Panc1 (cell line): ENCODE measurements around the gene TMEM92. TPM values are rescaled to one million over a fixed set of nuclear protein-coding genes. Genes with fewer than 3 reads are reported as not detected.

Experiments
- ATAC-seq: fragments of 200-7000 bp; cut with Tn5 transposase; 2 replicates; pipeline ENCODE4 v1.9.1; 2020; ENCODE audit warnings: mild to moderate bottlenecking, moderate library complexity
- BruUV-seq: library from RNA; stranded (reverse); fragments of 400-500 nt; replicated peaks from 2 replicates; lab custom pipeline; 2021; lab: Mats Ljungman, UMichigan
- CTCF ChIA-PET: fragments of 300-600 bp; sonication (Branson Sonifier 250); formaldehyde crosslinking; loops from one replicate; lab custom pipeline; 2022; ENCODE audit warnings: antibody characterized with exemption; lab: Charles Lee
- POLR2A ChIA-PET: fragments of 300-600 bp; sonication (Branson Sonifier 250); formaldehyde crosslinking; loops from one replicate; lab custom pipeline; 2022; ENCODE audit warnings: antibody characterized with exemption; lab: Charles Lee
- DNase-seq: peaks from one replicate; pipeline ENCODE4 v3.0.0-alpha.2; 2010; ENCODE audit warnings: low read depth, low spot score
- H3K27ac ChIP-seq: 2 replicates; pipeline ENCODE4 v1.5.1; 2011; ENCODE audit warnings: mild to moderate bottlenecking, low read length, inconsistent platforms
- H3K27me3 ChIP-seq: fragments of 200-500 bp; sonication (Bioruptor generic); 2 replicates; pipeline ENCODE4 v1.6.0; 2014; ENCODE audit warnings: low read length, inconsistent platforms; ENCODE audit not compliant: control insufficient read depth, insufficient read depth
- H3K36me3 ChIP-seq: fragments of 200-500 bp; sonication (Bioruptor generic); 2 replicates; pipeline ENCODE4 v1.5.1; 2014; ENCODE audit warnings: inconsistent platforms, mild to moderate bottlenecking, low read length, moderate library complexity; ENCODE audit not compliant: control insufficient read depth, insufficient read depth
- H3K4me1 ChIP-seq: 2 replicates; pipeline ENCODE4 v1.5.1; 2011; ENCODE audit warnings: inconsistent platforms, mild to moderate bottlenecking, low read length, moderate library complexity; ENCODE audit not compliant: control insufficient read depth, insufficient read depth
- H3K4me3 ChIP-seq, 2 experiments: 2 replicates each; pipeline ENCODE4 v1.5.1; 2011 to 2012; ENCODE audit warnings: low read depth in 2 of 2, low read length in 2 of 2, mild to moderate bottlenecking in 2 of 2, inconsistent platforms in 1 of 2, moderate library complexity in 1 of 2
- H3K9me3 ChIP-seq: fragments of 200-500 bp; sonication (Bioruptor generic); 2 replicates; pipeline ENCODE4 v1.5.1; 2014; ENCODE audit warnings: low read depth, mild to moderate bottlenecking, inconsistent platforms, low read length, moderate library complexity; ENCODE audit not compliant: control insufficient read depth, insufficient read depth
- CTCF ChIP-seq: fragments of 450-650 bp; IDR thresholded peaks from 2 replicates; pipeline ENCODE4 v1.5.1; 2017; ENCODE audit warnings: mild to moderate bottlenecking
- POLR2AphosphoS5 ChIP-seq: IDR thresholded peaks from 2 replicates; pipeline ENCODE4 v1.6.1; 2012; ENCODE audit warnings: mild to moderate bottlenecking, low read depth, low read length, moderate library complexity
- REST ChIP-seq, 2 experiments: IDR thresholded peaks; 2 replicates each; pipeline ENCODE4 v1.6.1; 2011 to 2012; ENCODE audit warnings: low read depth in 2 of 2, control low read depth in 1 of 2, low read length in 1 of 2, mild to moderate bottlenecking in 1 of 2, moderate library complexity in 1 of 2; ENCODE audit not compliant: insufficient read depth in 1 of 2
- SIN3A ChIP-seq: IDR thresholded peaks from 2 replicates; pipeline ENCODE4 v1.6.1; 2012; ENCODE audit warnings: low read depth, mild to moderate bottlenecking, low read length, moderate library complexity, borderline replicate concordance; ENCODE audit not compliant: insufficient read depth
- TCF7L2 ChIP-seq: IDR thresholded peaks from 2 replicates; pipeline ENCODE4 v1.6.1; 2011; ENCODE audit warnings: mild to moderate bottlenecking, low read depth, low read length, inconsistent platforms
- in situ Hi-C: cut with HindIII; loops from 2 replicates; pipeline ENCODE4 v1.10.0; 2016; ENCODE audit warnings: low sequenced_read_pairs, low pct_unique_long_range_greater_than_20kb
- intact Hi-C: fragments of 100-400 bp; cut with micrococcal nuclease; formaldehyde crosslinking; loops from one replicate; pipeline ENCODE4 v1.10.0; 2022; ENCODE audit not compliant: unreplicated experiment
- total RNA-seq: library from RNA; stranded (reverse); gene quantifications from one replicate; pipeline ENCODE4 v1.2.1, GENCODE V29; 2021; ENCODE audit not compliant: unreplicated experiment

TMEM92 gene
- total RNA-seq, 1 experiment from 2014 or later = 0.54 TPM

GRCh38 chr17:50264263-50265113, 9.8 kb upstream of the TMEM92 start:
- CTCF ChIA-PET = no interaction called here
- Histone ChIP-seq H3K9me3 (no peaks in the 10 kb centered on the region), H3K4me3 (no peak overlapping the region), H3K36me3 (no peaks in the 10 kb centered on the region), H3K27me3 (no peaks in the 10 kb centered on the region), H3K4me1 (peaks cover 38% of the 10 kb centered on the region), H3K27ac (no peak overlapping the region)
- intact Hi-C loops = no loop called here
- POLR2A ChIA-PET = no interaction called here
- 0 out of 2 replicates have a peak, but pooled peaks have one; percentile 2 for ATAC-seq
- no peak for TF ChIP-seq POLR2AphosphoS5
- BruUV-seq = no TSS peak
- DNase-seq = no peak
- in situ Hi-C loops = loop anchor here (5.0 kb wide), 1 partner anchor 47 kb away; no protein-coding TSS in a partner anchor

DNA sequence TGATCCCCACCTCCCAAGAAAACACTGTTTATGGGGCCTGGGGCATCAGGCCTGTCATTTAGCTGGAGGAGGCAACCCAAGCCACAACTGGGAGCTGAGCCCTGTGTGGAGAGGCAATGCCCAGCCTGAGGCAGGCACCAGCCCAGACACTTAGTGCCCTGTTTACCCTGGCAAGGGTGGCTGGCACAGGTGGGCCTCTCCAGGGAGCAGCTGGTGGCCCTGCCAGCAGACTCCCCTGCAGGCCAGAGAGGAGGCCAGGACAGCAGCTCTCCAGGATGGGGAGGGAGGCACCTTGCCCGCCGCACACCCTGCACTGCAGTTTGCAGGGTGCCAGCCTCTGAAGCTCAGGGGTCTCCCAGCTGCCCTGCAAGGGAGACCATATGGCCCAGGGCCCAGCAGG, 9.1 kb upstream of the TMEM92 start:
- DNase-seq = no peak
- in situ Hi-C loops (loop anchor here (5.0 kb wide), 1 partner anchor 48 kb away; no protein-coding TSS in a partner anchor), intact Hi-C loops (no loop called here)
- no peak for TF ChIP-seq TCF7L2
- no peak for TF ChIP-seq POLR2AphosphoS5
- H3K9me3 ChIP-seq = no peaks in the 10 kb centered on the region
- ATAC-seq = no peak
- no peak overlapping the region for H3K4me3 ChIP-seq
- no peaks in the 10 kb centered on the region for H3K27me3 ChIP-seq
- no peak overlapping the region for H3K27ac ChIP-seq
- POLR2A ChIA-PET = no interaction called here
- CTCF ChIA-PET = no interaction called here
- peaks cover 38% of the 10 kb centered on the region for H3K4me1 ChIP-seq
- H3K36me3 ChIP-seq = no peaks in the 10 kb centered on the region
- no TSS peak for BruUV-seq

DNA sequence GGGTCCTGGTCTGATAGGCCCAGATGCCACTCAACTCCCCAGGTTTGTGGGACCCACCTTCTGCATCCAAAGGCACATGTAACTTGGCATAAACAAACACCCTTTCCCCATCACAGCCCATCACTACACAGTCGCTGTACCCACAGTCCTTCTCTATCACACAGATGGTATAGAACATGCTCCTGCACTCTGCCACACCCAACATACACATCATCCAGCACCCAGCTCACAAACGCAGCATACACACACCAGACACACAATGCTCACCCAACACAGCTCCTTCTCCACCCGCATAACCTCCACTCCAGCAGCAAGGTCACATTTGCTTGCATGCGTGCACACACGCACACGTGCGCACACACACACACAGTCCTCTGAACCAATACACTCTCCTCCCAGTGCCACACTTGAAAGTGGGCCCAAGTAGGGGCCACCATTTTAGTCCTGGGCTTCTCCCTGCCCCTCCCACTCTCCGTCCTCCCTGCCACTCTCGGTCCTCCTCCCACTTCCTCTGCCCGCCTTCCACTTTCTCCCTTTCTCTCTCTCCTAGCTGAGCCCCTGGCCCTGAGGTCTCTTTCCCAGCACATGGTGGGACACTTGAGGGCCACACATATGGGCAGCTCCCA, 8.5 kb upstream of the TMEM92 start:
- POLR2A ChIA-PET = no interaction called here
- intact Hi-C loops = no loop called here
- H3K9me3 ChIP-seq = no peaks in the 10 kb centered on the region
- TF ChIP-seq CTCF (no peak), SIN3A (no peak), TCF7L2 (no peak), REST (IDR thresholded peaks at IDR 0.05; ENCODE audit: insufficient read depth in 1 of 2, low read depth in 2 of 2, low read length in 1 of 2) (no peak), POLR2AphosphoS5 (no peak)
- no peak overlapping the region for H3K27ac ChIP-seq
- in situ Hi-C loops = loop anchor here (5.0 kb wide), 1 partner anchor 49 kb away; no protein-coding TSS in a partner anchor
- DNase-seq (no peak), ATAC-seq (no peak)
- peaks cover 38% of the 10 kb centered on the region for H3K4me1 ChIP-seq
- CTCF ChIA-PET = no interaction called here
- no peaks in the 10 kb centered on the region for H3K27me3 ChIP-seq
- H3K36me3 ChIP-seq = no peaks in the 10 kb centered on the region
- H3K4me3 ChIP-seq = no peak overlapping the region
- BruUV-seq = no TSS peak
